ENCODE results near the gene CFAP221.

Gene CFAP221

DNA sequence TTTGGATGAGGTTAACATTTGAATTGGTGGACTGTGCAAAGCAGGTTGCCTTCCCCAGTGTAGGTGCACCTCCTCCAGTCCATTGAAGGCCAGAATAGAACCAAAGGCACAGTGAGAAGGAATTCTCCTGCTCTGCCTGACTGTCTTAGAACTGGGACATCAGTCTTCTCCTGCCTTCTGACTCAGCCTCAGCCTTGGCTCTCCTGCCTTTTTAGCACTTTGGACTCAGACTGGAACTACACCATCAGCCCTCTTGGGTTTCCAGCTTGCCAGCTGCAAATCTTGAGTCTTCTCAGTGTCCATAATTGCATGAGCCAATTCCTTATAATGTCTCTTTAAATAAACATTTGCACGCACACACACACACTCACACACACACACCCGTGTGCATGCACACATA lies 126.8 kb downstream of the CFAP221 start:
- Histone ChIP-seq H3K36me3 (no peaks in the 10 kb centered on the region), H3K27ac (no peak overlapping the region), H3K27me3 (ENCODE audit: insufficient read depth, low read depth, severe bottlenecking) (no peaks in the 10 kb centered on the region), H3K4me3 (ENCODE audit: low read depth, low read length) (no peak overlapping the region), H3K9me3 (ENCODE audit: severe bottlenecking) (no peaks in the 10 kb centered on the region)
- DNase-seq: no peak
- TF ChIP-seq, protein P1, sequence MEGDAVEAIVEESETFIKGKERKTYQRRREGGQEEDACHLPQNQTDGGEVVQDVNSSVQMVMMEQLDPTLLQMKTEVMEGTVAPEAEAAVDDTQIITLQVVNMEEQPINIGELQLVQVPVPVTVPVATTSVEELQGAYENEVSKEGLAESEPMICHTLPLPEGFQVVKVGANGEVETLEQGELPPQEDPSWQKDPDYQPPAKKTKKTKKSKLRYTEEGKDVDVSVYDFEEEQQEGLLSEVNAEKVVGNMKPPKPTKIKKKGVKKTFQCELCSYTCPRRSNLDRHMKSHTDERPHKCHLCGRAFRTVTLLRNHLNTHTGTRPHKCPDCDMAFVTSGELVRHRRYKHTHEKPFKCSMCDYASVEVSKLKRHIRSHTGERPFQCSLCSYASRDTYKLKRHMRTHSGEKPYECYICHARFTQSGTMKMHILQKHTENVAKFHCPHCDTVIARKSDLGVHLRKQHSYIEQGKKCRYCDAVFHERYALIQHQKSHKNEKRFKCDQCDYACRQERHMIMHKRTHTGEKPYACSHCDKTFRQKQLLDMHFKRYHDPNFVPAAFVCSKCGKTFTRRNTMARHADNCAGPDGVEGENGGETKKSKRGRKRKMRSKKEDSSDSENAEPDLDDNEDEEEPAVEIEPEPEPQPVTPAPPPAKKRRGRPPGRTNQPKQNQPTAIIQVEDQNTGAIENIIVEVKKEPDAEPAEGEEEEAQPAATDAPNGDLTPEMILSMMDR (IDR thresholded peaks at IDR 0.05; ENCODE audit: low read depth, low read length): no peak

DNA sequence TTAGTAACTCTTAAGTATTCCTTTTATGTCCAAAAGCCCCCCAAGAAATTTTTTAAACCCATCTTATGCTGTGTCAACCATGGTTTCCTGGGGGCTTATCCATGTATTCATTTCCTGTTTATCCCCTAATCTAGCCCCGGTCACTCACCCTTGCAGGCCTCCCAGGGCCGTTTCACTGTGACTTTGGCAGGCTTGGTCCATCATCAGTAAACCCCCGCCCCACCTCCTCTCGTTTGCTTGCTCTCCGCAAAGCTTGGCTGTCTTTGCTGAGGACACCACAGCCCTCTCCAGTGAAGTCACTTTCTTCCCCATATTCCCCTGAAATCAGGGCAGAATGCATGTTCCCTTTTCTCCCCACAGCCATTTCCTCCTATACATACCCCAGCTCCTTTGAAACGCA lies 127.5 kb downstream of the CFAP221 start:
- no peak for DNase-seq
- TF ChIP-seq, protein P1 (IDR thresholded peaks at IDR 0.05; ENCODE audit: low read depth, low read length): no peak
- Histone ChIP-seq H3K36me3 (no peaks in the 10 kb centered on the region), H3K4me3 (ENCODE audit: low read depth, low read length) (no peak overlapping the region), H3K9me3 (ENCODE audit: severe bottlenecking) (no peaks in the 10 kb centered on the region), H3K27ac (no peak overlapping the region), H3K27me3 (ENCODE audit: insufficient read depth, low read depth, severe bottlenecking) (no peaks in the 10 kb centered on the region)

DNA sequence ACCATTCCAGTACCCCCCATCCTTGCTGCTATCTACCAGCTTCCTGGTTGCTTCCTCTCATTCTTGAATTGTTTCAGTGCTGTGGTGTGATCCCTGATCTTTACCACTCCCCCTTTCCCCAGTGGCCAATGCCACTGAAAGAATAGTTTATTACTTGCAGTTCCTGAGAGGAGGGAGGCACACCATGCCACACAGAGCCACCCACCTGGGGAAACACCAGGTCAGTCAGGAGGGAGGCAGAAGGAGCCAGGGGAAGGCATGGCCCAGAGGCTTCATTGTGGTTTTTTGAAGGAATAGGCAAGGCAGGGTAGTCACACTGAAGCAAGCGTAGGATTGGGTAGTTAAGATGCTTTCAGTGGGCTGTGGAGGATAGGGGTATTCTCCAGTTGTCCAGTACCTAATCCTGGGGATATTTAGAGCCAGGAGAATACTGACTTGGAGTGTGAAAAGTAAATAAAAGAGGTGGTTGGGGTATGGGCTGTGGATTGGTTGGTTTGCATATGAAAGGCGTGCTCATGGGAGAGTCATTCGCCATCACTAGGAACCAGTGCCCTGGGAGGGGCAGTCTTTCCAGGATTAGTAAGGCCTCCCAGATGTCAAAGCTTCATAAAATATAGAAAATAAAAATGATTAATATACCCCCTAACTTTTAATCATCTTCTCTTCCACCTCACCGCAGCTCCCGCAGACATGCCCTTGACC lies 128.1 kb downstream of the CFAP221 start:
- TF ChIP-seq, protein P1 (IDR thresholded peaks at IDR 0.05; ENCODE audit: low read depth, low read length): no peak
- Histone ChIP-seq H3K27me3 (ENCODE audit: insufficient read depth, low read depth, severe bottlenecking) (no peaks in the 10 kb centered on the region), H3K4me3 (ENCODE audit: low read depth, low read length) (no peak overlapping the region), H3K36me3 (no peaks in the 10 kb centered on the region), H3K27ac (no peak overlapping the region), H3K9me3 (ENCODE audit: severe bottlenecking) (no peaks in the 10 kb centered on the region)
- DNase-seq: no peak

DNA sequence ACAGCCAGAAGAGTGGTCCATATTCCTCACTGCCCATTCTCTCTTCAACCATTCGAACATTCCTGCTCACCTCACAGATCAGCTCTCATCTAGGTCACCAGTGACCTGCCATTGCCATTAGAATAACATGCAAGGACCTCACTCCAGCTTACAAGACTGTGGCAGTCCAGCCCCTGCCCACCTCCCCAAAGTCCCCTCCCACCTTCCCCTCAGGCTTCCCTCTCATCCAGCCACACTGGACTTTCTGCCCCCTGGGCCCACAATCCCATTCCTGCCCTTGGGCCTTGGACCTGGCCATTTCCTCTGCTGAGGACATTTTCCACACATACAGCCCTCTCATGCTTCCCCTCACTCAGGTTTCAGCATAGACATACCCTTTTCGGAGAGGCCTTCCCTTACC lies 129.5 kb downstream of the CFAP221 start:
- no peak for DNase-seq
- Histone ChIP-seq H3K4me3 (ENCODE audit: low read depth, low read length) (no peak overlapping the region), H3K27me3 (ENCODE audit: insufficient read depth, low read depth, severe bottlenecking) (no peaks in the 10 kb centered on the region), H3K36me3 (no peaks in the 10 kb centered on the region), H3K27ac (no peak overlapping the region), H3K9me3 (ENCODE audit: severe bottlenecking) (no peaks in the 10 kb centered on the region)
- TF ChIP-seq, protein P1 (IDR thresholded peaks at IDR 0.05; ENCODE audit: low read depth, low read length): no peak

DNA sequence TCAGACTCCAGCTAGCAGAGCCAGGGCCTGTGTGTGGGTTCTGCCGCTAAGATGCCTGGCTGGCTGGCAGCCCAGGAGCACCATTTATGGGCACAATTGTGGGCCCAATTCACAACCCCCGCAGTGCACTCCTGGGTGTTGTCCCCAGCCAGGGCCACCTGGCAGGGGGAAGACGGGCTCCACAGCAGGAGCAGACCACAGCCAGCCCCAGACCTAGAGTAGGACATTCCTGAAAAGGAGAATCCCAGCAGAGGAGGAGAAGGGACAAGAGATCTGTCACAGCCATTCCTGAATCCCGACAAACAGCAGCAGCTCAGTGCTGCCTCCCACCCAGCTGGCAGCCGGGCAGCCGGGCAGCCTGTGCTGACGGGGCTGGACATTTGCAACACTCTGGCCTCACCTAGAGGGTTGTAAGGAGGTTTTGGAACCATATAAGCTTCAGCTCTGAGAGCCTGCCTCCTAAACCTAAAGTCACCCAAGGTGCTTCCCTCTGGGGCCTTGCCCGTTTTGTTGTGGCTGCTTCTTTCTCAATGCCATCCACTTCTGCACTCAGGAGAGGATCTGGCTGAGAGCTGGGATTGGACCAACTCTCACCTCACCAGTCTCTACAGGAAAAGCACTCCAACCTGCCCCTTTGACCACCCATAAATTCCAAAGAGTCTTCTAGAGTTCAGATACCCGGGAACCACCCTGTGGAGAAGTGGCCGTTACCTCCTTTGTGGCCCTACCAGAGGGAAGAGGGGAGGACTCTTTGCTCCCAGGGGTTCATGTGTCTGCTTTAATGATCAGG lies 130.7 kb downstream of the CFAP221 start:
- Histone ChIP-seq H3K27ac (no peak overlapping the region), H3K9me3 (ENCODE audit: severe bottlenecking) (no peaks in the 10 kb centered on the region), H3K27me3 (ENCODE audit: insufficient read depth, low read depth, severe bottlenecking) (no peaks in the 10 kb centered on the region), H3K36me3 (no peaks in the 10 kb centered on the region), H3K4me3 (ENCODE audit: low read depth, low read length) (no peak overlapping the region)
- DNase-seq: no peak
- TF ChIP-seq, protein P1 (IDR thresholded peaks at IDR 0.05; ENCODE audit: low read depth, low read length): peak; percentile 32

Measured in WERI-Rb-1 (cell line).